ENCODE data around the gene MYORG.

The MYORG gene

GRCh38 chr9:34378376-34379060 lies 1.8 kb upstream of the MYORG start:
- H3K9me3 ChIP-seq (ENCODE audit: control insufficient read depth in 5 of 5, low read length in 5 of 5): no peaks in the 10 kb centered on the region
- H3K4me1 ChIP-seq (ENCODE audit: control insufficient read depth in 5 of 5, insufficient read depth in 5 of 5, low read length in 5 of 5): peaks cover 5 to 55% (median 48%) of the 10 kb centered on the region in 5 donors
- no peak overlapping the region for H3K9ac ChIP-seq (ENCODE audit: low read length in 5 of 5)
- H3K4me3 ChIP-seq (ENCODE audit: low read depth in 1 of 5, low read length in 5 of 5): no peak overlapping the region
- H3K27me3 ChIP-seq (ENCODE audit: control insufficient read depth in 5 of 5, insufficient read depth in 4 of 5, low read length in 5 of 5): no peaks in the 10 kb centered on the region
- H3K36me3 ChIP-seq (ENCODE audit: control insufficient read depth in 5 of 5, insufficient read depth in 5 of 5, low read length in 5 of 5): no peaks in the 10 kb centered on the region
- no peak overlapping the region for H3K27ac ChIP-seq (ENCODE audit: low read depth, low read length)

DNA sequence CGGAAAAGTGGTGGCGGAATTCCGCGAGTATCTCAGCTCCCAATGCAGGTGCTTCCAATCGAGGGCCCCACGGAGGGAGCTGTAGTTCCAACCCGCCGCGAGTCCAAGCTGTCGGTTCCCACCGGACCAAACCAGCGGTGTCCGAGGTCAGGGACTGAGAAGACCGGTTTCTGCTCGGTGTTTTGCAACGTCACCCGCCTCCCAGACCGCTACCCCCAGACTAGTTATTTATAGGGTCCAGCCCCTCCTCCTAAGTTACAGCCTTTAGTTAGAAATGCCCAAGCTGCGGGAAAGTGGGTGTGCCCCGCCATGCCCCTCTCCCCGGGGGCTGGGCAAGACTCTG lies 677 bp upstream of the MYORG start:
- peaks cover 5 to 55% (median 48%) of the 10 kb centered on the region in 5 donors for H3K4me1 ChIP-seq (ENCODE audit: control insufficient read depth in 5 of 5, insufficient read depth in 5 of 5, low read length in 5 of 5)
- no peaks in the 10 kb centered on the region for H3K27me3 ChIP-seq (ENCODE audit: control insufficient read depth in 5 of 5, insufficient read depth in 4 of 5, low read length in 5 of 5)
- H3K9me3 ChIP-seq (ENCODE audit: control insufficient read depth in 5 of 5, low read length in 5 of 5): no peaks in the 10 kb centered on the region
- H3K9ac ChIP-seq (ENCODE audit: low read length in 5 of 5): peak overlapping the region in 4 of 5 donors; percentile 54 to 90 (median 74)
- peak overlapping the region; percentile 75 to 93 (median 84) for H3K4me3 ChIP-seq (ENCODE audit: low read depth in 1 of 5, low read length in 5 of 5)
- peak overlapping the region; percentile 30 for H3K27ac ChIP-seq (ENCODE audit: low read depth, low read length)
- H3K36me3 ChIP-seq (ENCODE audit: control insufficient read depth in 5 of 5, insufficient read depth in 5 of 5, low read length in 5 of 5): peaks cover 0 to 1% (median 0%) of the 10 kb centered on the region in 5 donors

DNA sequence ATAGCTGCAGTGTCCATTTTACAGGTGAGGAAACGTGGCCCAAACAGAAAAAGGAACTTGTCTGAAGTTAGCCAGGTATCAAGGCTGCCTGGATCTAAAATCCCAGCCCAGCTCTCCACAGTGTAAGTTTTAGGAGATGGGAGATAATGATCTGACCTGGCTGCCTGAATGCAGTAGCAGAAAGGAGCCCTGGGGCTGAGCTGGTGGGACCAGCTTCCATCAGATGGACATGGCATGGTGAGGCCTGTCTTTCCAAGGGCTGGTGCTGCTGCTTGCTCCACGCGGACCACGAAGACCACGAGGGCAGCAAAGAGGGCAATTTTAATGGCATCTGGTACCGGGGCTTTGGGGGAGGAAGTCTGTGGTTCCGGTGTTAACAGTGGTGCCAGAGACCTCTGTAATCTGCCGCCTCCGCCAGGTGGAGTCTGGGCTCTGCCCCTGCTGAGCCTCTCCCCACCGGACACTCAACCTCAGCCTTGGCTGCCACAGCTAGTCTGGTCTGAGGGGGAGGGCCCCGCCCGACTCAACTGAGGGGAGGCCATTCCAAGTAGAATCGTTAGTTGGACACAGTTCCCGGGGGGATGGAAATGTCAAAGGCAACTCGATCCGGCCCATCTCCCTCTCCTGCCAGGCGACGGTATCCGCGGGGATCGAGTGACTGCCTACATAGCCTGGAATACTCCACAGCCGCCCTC lies 650 bp downstream of the MYORG start:
- peak overlapping the region; percentile 62 to 85 (median 81) for H3K4me3 ChIP-seq (ENCODE audit: low read depth in 1 of 5, low read length in 5 of 5)
- H3K9me3 ChIP-seq (ENCODE audit: control insufficient read depth in 5 of 5, low read length in 5 of 5): peaks cover 0 to 3% (median 0%) of the 10 kb centered on the region in 5 donors
- H3K4me1 ChIP-seq (ENCODE audit: control insufficient read depth in 5 of 5, insufficient read depth in 5 of 5, low read length in 5 of 5): peaks cover 5 to 48% (median 42%) of the 10 kb centered on the region in 5 donors
- H3K27ac ChIP-seq (ENCODE audit: low read depth, low read length): peak overlapping the region; percentile 37
- peak overlapping the region; percentile 26 to 90 (median 80) for H3K9ac ChIP-seq (ENCODE audit: low read length in 5 of 5)
- H3K27me3 ChIP-seq (ENCODE audit: control insufficient read depth in 5 of 5, insufficient read depth in 4 of 5, low read length in 5 of 5): no peaks in the 10 kb centered on the region
- peaks cover 0 to 13% (median 7%) of the 10 kb centered on the region in 5 donors for H3K36me3 ChIP-seq (ENCODE audit: control insufficient read depth in 5 of 5, insufficient read depth in 5 of 5, low read length in 5 of 5)

DNA sequence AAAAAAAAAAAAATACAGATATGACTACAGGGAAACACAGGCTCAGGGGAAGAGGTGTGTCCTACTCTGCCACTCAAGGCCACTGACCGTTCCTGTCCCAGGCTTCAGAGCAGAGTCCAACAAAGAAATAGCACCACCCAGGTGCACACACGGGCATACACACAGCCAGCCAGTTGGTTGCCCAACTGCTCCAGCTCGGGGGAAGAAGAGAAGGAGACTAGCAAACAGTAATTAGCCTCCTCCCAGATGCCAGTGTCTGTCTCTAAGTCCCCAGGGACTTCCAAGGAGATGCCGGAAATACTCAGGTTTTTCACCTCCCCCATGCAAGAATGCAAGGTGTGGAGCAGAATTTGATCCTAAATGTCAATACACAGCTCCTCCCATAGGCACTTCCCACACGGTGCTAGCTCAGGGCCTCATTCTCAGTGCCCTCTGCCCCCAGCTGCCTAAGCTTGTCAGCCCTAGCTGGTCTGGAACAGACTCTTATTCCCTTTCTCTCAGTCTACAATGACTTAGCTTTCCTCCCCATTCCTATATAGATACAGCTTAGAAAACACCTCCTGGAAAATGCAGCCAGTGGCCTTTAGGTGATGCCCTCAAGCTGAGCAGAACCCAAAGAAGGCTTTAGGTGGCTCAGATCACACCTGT lies 1.7 kb downstream of the MYORG start:
- Histone ChIP-seq H3K4me3 (ENCODE audit: low read depth in 1 of 5, low read length in 5 of 5) (no peak overlapping the region), H3K9me3 (ENCODE audit: control insufficient read depth in 5 of 5, low read length in 5 of 5) (peaks cover 0 to 3% (median 0%) of the 10 kb centered on the region in 5 donors), H3K9ac (ENCODE audit: low read length in 5 of 5) (peak overlapping the region in 1 of 5 donors; percentile 83), H3K36me3 (ENCODE audit: control insufficient read depth in 5 of 5, insufficient read depth in 5 of 5, low read length in 5 of 5) (peaks cover 0 to 22% (median 13%) of the 10 kb centered on the region in 5 donors), H3K27me3 (ENCODE audit: control insufficient read depth in 5 of 5, insufficient read depth in 4 of 5, low read length in 5 of 5) (no peaks in the 10 kb centered on the region), H3K4me1 (ENCODE audit: control insufficient read depth in 5 of 5, insufficient read depth in 5 of 5, low read length in 5 of 5) (peaks cover 8 to 49% (median 38%) of the 10 kb centered on the region in 5 donors), H3K27ac (ENCODE audit: low read depth, low read length) (no peak overlapping the region)

DNA sequence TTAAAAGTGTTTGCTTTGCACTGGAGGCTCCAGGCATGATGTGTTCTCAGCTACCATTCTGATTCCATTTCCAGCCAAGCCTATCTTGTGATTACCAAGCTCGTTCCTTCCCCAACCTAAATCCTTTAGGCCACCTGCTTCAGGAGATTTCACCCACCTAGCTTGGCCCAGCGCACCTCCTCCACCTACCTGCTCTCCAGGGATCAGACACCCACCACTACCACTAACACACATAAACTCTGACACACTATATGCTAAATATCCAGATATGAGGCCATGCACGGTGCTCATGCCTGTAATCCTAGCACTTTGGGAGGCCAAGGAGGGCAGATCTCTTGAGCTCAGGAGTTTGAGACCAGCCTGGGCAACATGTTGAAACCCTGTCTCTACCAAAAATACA lies 2.4 kb downstream of the MYORG start:
- Histone ChIP-seq H3K9me3 (ENCODE audit: control insufficient read depth in 5 of 5, low read length in 5 of 5) (peaks cover 0 to 3% (median 0%) of the 10 kb centered on the region in 5 donors), H3K4me1 (ENCODE audit: control insufficient read depth in 5 of 5, insufficient read depth in 5 of 5, low read length in 5 of 5) (peaks cover 9 to 46% (median 32%) of the 10 kb centered on the region in 5 donors), H3K27me3 (ENCODE audit: control insufficient read depth in 5 of 5, insufficient read depth in 4 of 5, low read length in 5 of 5) (no peaks in the 10 kb centered on the region), H3K27ac (ENCODE audit: low read depth, low read length) (no peak overlapping the region), H3K36me3 (ENCODE audit: control insufficient read depth in 5 of 5, insufficient read depth in 5 of 5, low read length in 5 of 5) (peaks cover 0 to 29% (median 14%) of the 10 kb centered on the region in 5 donors), H3K4me3 (ENCODE audit: low read depth in 1 of 5, low read length in 5 of 5) (no peak overlapping the region), H3K9ac (ENCODE audit: low read length in 5 of 5) (no peak overlapping the region)

DNA sequence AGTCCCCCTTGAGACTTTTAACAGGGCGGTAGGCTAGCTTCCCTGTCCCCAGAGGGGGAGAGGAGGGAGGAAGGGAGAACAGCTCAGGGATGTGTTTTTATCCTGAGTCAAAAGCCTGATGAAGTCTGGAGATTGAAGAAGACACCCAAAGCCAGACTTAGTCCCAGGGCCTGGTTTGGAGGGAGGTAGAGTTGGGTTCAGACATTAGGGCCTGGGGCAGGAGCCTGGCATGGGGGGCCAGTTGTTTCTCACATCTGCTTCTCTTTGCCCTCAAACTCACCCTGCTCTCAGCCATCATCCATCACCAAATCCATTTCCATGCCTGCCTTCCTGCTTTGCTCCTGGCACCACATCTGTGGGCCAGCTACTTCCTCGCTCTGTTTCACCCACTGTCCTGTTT lies 2.9 kb downstream of the MYORG start:
- Histone ChIP-seq H3K9ac (ENCODE audit: low read length in 5 of 5) (no peak overlapping the region), H3K9me3 (ENCODE audit: control insufficient read depth in 5 of 5, low read length in 5 of 5) (peaks cover 0 to 3% (median 0%) of the 10 kb centered on the region in 5 donors), H3K27ac (ENCODE audit: low read depth, low read length) (no peak overlapping the region), H3K27me3 (ENCODE audit: control insufficient read depth in 5 of 5, insufficient read depth in 4 of 5, low read length in 5 of 5) (no peaks in the 10 kb centered on the region), H3K36me3 (ENCODE audit: control insufficient read depth in 5 of 5, insufficient read depth in 5 of 5, low read length in 5 of 5) (peaks cover 0 to 29% (median 14%) of the 10 kb centered on the region in 5 donors), H3K4me1 (ENCODE audit: control insufficient read depth in 5 of 5, insufficient read depth in 5 of 5, low read length in 5 of 5) (peaks cover 9 to 45% (median 30%) of the 10 kb centered on the region in 5 donors), H3K4me3 (ENCODE audit: low read depth in 1 of 5, low read length in 5 of 5) (no peak overlapping the region)

GRCh38 chr9:34372467-34373011 lies 4.2 kb downstream of the MYORG start:
- Histone ChIP-seq H3K27me3 (ENCODE audit: control insufficient read depth in 5 of 5, insufficient read depth in 4 of 5, low read length in 5 of 5) (no peaks in the 10 kb centered on the region), H3K4me3 (ENCODE audit: low read depth in 1 of 5, low read length in 5 of 5) (no peak overlapping the region), H3K27ac (ENCODE audit: low read depth, low read length) (no peak overlapping the region), H3K36me3 (ENCODE audit: control insufficient read depth in 5 of 5, insufficient read depth in 5 of 5, low read length in 5 of 5) (peaks cover 0 to 29% (median 14%) of the 10 kb centered on the region in 5 donors), H3K9me3 (ENCODE audit: control insufficient read depth in 5 of 5, low read length in 5 of 5) (peaks cover 0 to 3% (median 0%) of the 10 kb centered on the region in 5 donors), H3K4me1 (ENCODE audit: control insufficient read depth in 5 of 5, insufficient read depth in 5 of 5, low read length in 5 of 5) (peaks cover 9 to 48% (median 30%) of the 10 kb centered on the region in 5 donors), H3K9ac (ENCODE audit: low read length in 5 of 5) (no peak overlapping the region)

GRCh38 chr9:34371886-34372466 lies 4.7 kb downstream of the MYORG start:
- peaks cover 0 to 29% (median 14%) of the 10 kb centered on the region in 5 donors for H3K36me3 ChIP-seq (ENCODE audit: control insufficient read depth in 5 of 5, insufficient read depth in 5 of 5, low read length in 5 of 5)
- peaks cover 0 to 3% (median 0%) of the 10 kb centered on the region in 5 donors for H3K9me3 ChIP-seq (ENCODE audit: control insufficient read depth in 5 of 5, low read length in 5 of 5)
- no peak overlapping the region for H3K4me3 ChIP-seq (ENCODE audit: low read depth in 1 of 5, low read length in 5 of 5)
- H3K4me1 ChIP-seq (ENCODE audit: control insufficient read depth in 5 of 5, insufficient read depth in 5 of 5, low read length in 5 of 5): peaks cover 9 to 43% (median 24%) of the 10 kb centered on the region in 5 donors
- no peak overlapping the region for H3K27ac ChIP-seq (ENCODE audit: low read depth, low read length)
- no peak overlapping the region for H3K9ac ChIP-seq (ENCODE audit: low read length in 5 of 5)
- no peaks in the 10 kb centered on the region for H3K27me3 ChIP-seq (ENCODE audit: control insufficient read depth in 5 of 5, insufficient read depth in 4 of 5, low read length in 5 of 5)

- Histone ChIP-seq H3K9ac (ENCODE audit: low read length in 5 of 5) (no peak overlapping the region), H3K4me1 (ENCODE audit: control insufficient read depth in 5 of 5, insufficient read depth in 5 of 5, low read length in 5 of 5) (peaks cover 9 to 37% (median 20%) of the 10 kb centered on the region in 5 donors), H3K36me3 (ENCODE audit: control insufficient read depth in 5 of 5, insufficient read depth in 5 of 5, low read length in 5 of 5) (peaks cover 0 to 29% (median 14%) of the 10 kb centered on the region in 5 donors)
Measured at GRCh38 chr9:34370970-34371880, 5.5 kb downstream of the MYORG start.

More at GRCh38 chr9:34370970-34371880, 5.5 kb downstream of the MYORG start:
- Histone ChIP-seq H3K27ac (ENCODE audit: low read depth, low read length) (no peak overlapping the region), H3K4me3 (ENCODE audit: low read depth in 1 of 5, low read length in 5 of 5) (peak overlapping the region in 4 of 5 donors; percentile 21 to 56 (median 30)), H3K27me3 (ENCODE audit: control insufficient read depth in 5 of 5, insufficient read depth in 4 of 5, low read length in 5 of 5) (no peaks in the 10 kb centered on the region), H3K9me3 (ENCODE audit: control insufficient read depth in 5 of 5, low read length in 5 of 5) (peaks cover 0 to 3% (median 0%) of the 10 kb centered on the region in 5 donors)
